Glutamatergic neuron (in vitro differentiated cells): ENCODE data around the gene CLEC10A. TPM values are rescaled to one million over a fixed set of nuclear protein-coding genes. Genes with fewer than 3 reads are reported as not detected.
A peak's percentile ranks its signal among the peaks of the same experiment; 100 is the strongest.

Experiments
- DNase-seq: peaks from one replicate; pipeline ENCODE4 v3.0.0; 2022
- H3K27ac Mint-ChIP-seq: one replicate; pipeline ENCODE4 v1.8.0; 2020; ENCODE audit warnings: mild to moderate bottlenecking, mixed read lengths, inconsistent platforms; ENCODE audit not compliant: unreplicated experiment
- H3K27me3 Mint-ChIP-seq: one replicate; pipeline ENCODE4 v1.8.0; 2020; ENCODE audit warnings: mild to moderate bottlenecking, moderate library complexity, mixed read lengths, inconsistent platforms; ENCODE audit not compliant: unreplicated experiment
- H3K36me3 Mint-ChIP-seq: one replicate; pipeline ENCODE4 v1.8.0; 2020; ENCODE audit warnings: mild to moderate bottlenecking, mixed read lengths, inconsistent platforms; ENCODE audit not compliant: unreplicated experiment
- H3K4me1 Mint-ChIP-seq: one replicate; pipeline ENCODE4 v1.8.0; 2020; ENCODE audit warnings: mild to moderate bottlenecking, low read depth, mixed read lengths, inconsistent platforms; ENCODE audit not compliant: unreplicated experiment
- H3K4me3 Mint-ChIP-seq: one replicate; pipeline ENCODE4 v1.8.0; 2020; ENCODE audit warnings: mild to moderate bottlenecking, mixed read lengths, inconsistent platforms; ENCODE audit not compliant: unreplicated experiment
- H3K9me3 Mint-ChIP-seq: one replicate; pipeline ENCODE4 v1.8.0; 2020; ENCODE audit warnings: mild to moderate bottlenecking, moderate library complexity, mixed read lengths, inconsistent platforms; ENCODE audit not compliant: unreplicated experiment
- total RNA-seq: library from RNA; stranded (reverse); fragmentation: NEBNext Ultra II Directional; extraction: Animal tissue kit (Norgen Biotek cat#: 25700); gene quantifications from one replicate; pipeline ENCODE4 v1.2.1, GENCODE V29; 2021; ENCODE audit not compliant: unreplicated experiment
- TF ChIP-seq, protein P1 (sequence below): fragments of 200-600 bp; sonication (generic); IDR thresholded peaks from one replicate; pipeline ENCODE4 v1.5.0; 2021; ENCODE audit not compliant: partially characterized antibody, unreplicated experiment

The CLEC10A gene
- total RNA-seq, 1 donor from 2014 or later, result not detected

DNA sequence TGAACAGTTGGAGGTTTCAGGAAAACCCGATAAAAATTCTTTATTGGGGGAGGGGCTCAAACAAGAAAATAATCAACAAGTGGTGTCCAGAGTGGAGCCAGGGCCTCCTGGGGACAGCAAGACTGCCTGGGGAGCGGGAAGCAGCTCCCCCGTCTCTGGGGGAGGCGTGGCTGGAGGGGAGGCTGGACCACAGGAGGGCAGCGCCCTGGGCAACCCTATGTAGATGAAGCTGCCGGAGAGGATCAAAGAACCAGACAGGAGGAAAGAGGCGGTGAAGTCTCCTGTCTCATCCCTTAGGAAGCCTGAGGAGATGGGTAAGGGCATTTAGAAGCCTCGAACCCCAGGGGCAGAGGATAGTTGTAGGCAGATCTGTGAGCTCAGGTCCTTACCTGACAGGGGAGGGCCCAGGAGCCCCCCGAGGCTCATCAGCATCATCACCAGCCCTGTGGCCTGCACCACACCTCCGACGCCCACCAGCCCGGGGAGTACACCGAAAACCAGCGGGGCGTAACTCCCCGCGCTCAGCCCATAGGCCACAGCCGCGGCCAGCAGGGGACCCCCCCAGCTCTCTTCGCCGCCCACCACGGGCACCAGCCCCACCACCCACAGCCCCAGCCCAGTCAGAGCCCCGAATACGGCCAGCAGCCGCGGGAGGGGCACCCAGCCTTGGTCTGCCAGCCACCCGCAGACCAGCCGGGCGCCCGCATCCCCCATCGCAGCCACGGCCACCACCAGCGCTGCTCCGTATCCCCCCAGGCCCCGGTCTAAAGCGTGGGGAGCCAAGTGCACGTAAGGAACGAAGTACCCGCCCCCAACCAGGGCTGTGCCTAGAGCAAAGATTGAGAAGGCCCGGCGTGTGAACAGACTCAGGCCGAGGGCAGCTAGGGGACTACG, 38.2 kb downstream of the CLEC10A start:
- Mint-ChIP-seq H3K9me3 (peaks cover 4% of the 10 kb centered on the region), H3K36me3 (no peaks in the 10 kb centered on the region), H3K27ac (no peak overlapping the region), H3K4me3 (no peak overlapping the region), H3K27me3 (peaks cover 18% of the 10 kb centered on the region), H3K4me1 (peaks cover 6% of the 10 kb centered on the region)
- TF ChIP-seq, protein P1, sequence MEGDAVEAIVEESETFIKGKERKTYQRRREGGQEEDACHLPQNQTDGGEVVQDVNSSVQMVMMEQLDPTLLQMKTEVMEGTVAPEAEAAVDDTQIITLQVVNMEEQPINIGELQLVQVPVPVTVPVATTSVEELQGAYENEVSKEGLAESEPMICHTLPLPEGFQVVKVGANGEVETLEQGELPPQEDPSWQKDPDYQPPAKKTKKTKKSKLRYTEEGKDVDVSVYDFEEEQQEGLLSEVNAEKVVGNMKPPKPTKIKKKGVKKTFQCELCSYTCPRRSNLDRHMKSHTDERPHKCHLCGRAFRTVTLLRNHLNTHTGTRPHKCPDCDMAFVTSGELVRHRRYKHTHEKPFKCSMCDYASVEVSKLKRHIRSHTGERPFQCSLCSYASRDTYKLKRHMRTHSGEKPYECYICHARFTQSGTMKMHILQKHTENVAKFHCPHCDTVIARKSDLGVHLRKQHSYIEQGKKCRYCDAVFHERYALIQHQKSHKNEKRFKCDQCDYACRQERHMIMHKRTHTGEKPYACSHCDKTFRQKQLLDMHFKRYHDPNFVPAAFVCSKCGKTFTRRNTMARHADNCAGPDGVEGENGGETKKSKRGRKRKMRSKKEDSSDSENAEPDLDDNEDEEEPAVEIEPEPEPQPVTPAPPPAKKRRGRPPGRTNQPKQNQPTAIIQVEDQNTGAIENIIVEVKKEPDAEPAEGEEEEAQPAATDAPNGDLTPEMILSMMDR, result no peak
- no peak for DNase-seq

DNA sequence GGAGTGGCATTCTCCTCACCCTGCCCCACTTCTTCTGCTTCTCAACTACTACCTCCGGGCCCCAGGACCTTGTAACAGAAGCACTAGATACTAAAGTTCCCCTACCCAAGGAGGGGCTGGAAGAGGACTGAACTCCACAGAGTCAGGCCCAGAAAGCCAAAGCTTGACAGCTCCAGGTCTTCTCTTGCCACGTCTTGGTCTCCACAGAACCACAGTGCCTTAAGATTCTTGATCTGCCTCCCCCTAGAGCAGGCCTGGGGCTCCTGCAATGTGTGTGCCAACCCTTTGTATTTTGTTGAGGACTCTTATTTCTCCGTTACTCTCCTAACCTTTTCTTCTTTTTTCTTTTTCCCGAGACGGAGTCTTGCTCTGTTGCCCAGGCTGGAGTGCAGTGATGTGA, 40.2 kb downstream of the CLEC10A start:
- H3K27me3 Mint-ChIP-seq, result peaks cover 18% of the 10 kb centered on the region
- TF ChIP-seq, protein P1, result no peak
- peaks cover 5% of the 10 kb centered on the region for H3K9me3 Mint-ChIP-seq
- H3K27ac Mint-ChIP-seq, result no peak overlapping the region
- H3K4me1 Mint-ChIP-seq, result no peaks in the 10 kb centered on the region
- no peak overlapping the region for H3K4me3 Mint-ChIP-seq
- DNase-seq, result no peak
- no peaks in the 10 kb centered on the region for H3K36me3 Mint-ChIP-seq

DNA sequence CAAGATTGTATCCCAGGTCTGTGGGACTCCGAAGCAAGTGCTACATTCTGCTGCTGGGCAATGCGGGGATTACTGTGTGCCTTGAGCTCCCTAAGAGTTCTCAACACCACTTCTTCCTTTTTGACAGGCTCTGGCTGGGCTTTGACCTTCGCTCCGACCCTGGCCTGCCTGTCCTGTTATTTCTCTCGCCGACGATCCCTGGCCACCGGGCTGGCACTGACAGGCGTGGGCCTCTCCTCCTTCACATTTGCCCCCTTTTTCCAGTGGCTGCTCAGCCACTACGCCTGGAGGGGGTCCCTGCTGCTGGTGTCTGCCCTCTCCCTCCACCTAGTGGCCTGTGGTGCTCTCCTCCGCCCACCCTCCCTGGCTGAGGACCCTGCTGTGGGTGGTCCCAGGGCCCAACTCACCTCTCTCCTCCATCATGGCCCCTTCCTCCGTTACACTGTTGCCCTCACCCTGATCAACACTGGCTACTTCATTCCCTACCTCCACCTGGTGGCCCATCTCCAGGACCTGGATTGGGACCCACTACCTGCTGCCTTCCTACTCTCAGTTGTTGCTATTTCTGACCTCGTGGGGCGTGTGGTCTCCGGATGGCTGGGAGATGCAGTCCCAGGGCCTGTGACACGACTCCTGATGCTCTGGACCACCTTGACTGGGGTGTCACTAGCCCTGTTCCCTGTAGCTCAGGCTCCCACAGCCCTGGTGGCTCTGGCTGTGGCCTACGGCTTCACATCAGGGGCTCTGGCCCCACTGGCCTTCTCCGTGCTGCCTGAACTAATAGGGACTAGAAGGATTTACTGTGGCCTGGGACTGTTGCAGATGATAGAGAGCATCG, 41.8 kb downstream of the CLEC10A start:
- no peak for DNase-seq
- peaks cover 18% of the 10 kb centered on the region for H3K27me3 Mint-ChIP-seq
- H3K9me3 Mint-ChIP-seq, result peaks cover 5% of the 10 kb centered on the region
- TF ChIP-seq, protein P1, result no peak
- no peaks in the 10 kb centered on the region for H3K4me1 Mint-ChIP-seq
- peak overlapping the region; percentile 18 for H3K4me3 Mint-ChIP-seq
- H3K36me3 Mint-ChIP-seq, result no peaks in the 10 kb centered on the region
- no peak overlapping the region for H3K27ac Mint-ChIP-seq

DNA sequence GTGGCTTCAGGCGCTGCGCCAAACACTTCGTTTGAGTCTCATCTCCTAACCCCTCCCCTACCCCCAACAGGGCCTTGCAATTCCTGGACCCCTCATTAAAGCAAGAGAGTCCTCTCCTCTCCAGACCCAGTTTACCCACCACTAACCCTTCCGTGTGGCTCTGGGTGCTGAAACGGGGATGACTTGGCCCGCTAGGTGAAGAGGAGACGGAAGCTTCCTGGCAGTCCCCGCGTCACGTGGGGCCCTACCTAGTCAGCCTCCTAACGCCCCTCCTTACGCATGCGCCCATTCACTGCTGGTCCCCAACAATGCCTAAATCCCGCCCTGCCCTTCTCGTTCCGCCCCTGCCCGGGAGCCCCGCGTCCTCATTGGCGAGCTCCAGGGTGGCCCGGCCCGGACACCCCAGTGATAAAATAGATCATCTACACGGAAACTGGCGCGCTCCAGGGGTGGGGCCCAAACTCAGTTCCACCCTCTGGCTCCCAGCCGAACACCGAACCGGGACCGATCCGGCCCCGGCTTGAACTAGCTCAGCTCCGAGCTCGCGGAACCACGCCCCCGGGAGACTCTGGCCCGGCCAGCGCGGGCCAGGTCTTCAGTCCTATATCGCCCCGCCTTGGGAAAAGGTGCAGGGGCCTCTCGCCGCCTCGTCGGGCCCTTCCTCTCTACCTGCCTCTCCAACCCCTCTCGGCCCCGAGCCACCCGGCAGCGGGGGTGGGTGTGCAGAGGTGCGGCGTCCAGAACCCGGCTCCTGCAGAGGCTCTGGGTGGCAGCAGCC, 44.3 kb downstream of the CLEC10A start, which contains the start of gene SLC16A13:
Gene SLC16A13 (plus strand): TSS at position 425 of the 778 bp plus-strand sequence. CDS start 368 bp downstream, outside the sequence.
- H3K36me3 Mint-ChIP-seq, result no peaks in the 10 kb centered on the region
- H3K27ac Mint-ChIP-seq, result peak within 1 kb of the TSS; percentile 59
- TF ChIP-seq, protein P1, result no peak
- peak; percentile 92 for DNase-seq
- H3K4me3 Mint-ChIP-seq, result peak within 1 kb of the TSS; percentile 97
- H3K9me3 Mint-ChIP-seq, result peaks cover 3% of the 10 kb centered on the region
- H3K4me1 Mint-ChIP-seq, result no peaks in the 10 kb centered on the region
- H3K27me3 Mint-ChIP-seq, result peaks cover 7% of the 10 kb centered on the region
